ENCODE data around the gene MOXD1. TPM values are rescaled to one million over a fixed set of nuclear protein-coding genes. Genes with fewer than 3 reads are reported as not detected.

Gene MOXD1
- total RNA-seq, 4 donors from 2014 or later = 1.3 to 3.8 (median 1.5) TPM

DNA sequence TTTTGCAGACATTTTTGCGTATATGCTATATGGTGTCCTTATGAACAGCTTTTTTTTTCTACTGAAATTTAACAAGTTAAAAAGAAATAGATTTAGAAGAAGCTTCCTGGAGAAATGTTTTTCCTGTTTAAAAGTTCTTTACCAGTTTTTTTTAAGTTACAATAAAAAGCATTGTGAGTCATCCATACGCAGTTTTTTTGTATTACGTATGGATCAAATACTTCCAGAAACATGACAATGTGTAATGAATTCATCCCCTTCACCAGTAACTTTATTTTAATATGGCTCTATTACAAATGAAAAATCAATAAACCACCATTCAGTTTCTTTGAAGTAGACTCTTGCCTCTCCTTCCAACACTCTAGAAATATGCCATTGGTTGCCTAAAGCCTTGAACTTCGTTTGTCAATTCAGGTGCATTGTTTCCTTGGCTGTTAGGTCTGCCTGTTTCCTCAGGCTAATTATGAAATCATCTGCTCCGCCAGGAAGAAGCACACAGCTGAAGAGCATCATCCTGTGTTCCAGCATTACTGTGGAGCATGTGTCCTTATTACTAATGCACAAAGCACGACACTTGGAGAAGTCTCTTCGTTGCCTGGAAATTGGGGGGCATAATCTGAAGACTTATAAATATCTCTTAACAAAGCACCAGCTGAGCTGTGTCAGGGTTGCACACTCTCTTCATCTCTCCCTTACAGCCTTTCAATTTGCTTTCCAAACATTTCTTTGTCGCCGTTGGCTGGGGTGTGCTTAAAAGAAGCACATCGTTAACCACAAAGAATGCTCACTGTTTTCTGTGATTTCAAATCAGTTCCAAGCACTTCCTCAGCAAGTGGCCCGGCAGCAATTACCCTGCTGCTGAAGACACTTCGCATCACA, 9.6 kb downstream of the MOXD1 start:
- DNase-seq = peak; percentile 31 to 36
- Histone ChIP-seq H3K27ac (no peak overlapping the region), H3K36me3 (no peaks in the 10 kb centered on the region), H3K4me3 (replicated peaks in 1 of 3) (no peak overlapping the region), H3K4me1 (peaks cover 0 to 9% of the 10 kb centered on the region in 2 donors), H3K9me3 (no peaks in the 10 kb centered on the region), H3K27me3 (no peaks in the 10 kb centered on the region)
- TF ChIP-seq, protein P1, sequence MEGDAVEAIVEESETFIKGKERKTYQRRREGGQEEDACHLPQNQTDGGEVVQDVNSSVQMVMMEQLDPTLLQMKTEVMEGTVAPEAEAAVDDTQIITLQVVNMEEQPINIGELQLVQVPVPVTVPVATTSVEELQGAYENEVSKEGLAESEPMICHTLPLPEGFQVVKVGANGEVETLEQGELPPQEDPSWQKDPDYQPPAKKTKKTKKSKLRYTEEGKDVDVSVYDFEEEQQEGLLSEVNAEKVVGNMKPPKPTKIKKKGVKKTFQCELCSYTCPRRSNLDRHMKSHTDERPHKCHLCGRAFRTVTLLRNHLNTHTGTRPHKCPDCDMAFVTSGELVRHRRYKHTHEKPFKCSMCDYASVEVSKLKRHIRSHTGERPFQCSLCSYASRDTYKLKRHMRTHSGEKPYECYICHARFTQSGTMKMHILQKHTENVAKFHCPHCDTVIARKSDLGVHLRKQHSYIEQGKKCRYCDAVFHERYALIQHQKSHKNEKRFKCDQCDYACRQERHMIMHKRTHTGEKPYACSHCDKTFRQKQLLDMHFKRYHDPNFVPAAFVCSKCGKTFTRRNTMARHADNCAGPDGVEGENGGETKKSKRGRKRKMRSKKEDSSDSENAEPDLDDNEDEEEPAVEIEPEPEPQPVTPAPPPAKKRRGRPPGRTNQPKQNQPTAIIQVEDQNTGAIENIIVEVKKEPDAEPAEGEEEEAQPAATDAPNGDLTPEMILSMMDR (IDR thresholded peaks at IDR 0.05) = no peak
- TF ChIP-seq POLR2A (IDR thresholded peaks at IDR 0.05) = no peak
- WGBS, 2 donors = 40 to 43% methylated on average over 12 of the region's 12 CpGs
- intact Hi-C loops (cut with DNase I) = no loop called here

DNA sequence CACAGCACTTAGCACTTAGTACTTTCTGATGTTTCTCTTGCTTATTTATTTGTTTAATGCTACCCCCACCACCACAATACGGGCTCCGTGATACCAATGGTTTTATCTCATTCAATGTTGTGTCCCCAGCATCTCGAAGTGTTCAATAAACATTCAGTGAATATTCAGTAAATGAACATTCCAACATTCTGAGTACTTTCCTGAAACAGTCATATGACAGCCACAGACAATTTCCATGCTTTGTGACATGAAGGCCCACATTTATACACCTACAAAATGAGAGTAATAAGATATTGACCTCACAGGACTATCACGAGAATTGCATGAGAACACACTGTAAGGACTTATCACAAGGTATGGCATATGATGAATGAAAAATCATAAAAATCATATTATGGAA, 10.8 kb downstream of the MOXD1 start:
- no peak for DNase-seq
- intact Hi-C loops (cut with DNase I) = no loop called here
- H3K4me3 ChIP-seq (replicated peaks in 1 of 3) = no peak overlapping the region
- no peaks in the 10 kb centered on the region for H3K36me3 ChIP-seq
- no peaks in the 10 kb centered on the region for H3K9me3 ChIP-seq
- TF ChIP-seq POLR2A (IDR thresholded peaks at IDR 0.05) = no peak
- TF ChIP-seq, protein P1 (IDR thresholded peaks at IDR 0.05) = no peak
- H3K27me3 ChIP-seq = no peaks in the 10 kb centered on the region
- WGBS, 2 donors = 87 to 89% methylated on average over 4 of the region's 4 CpGs
- H3K4me1 ChIP-seq = peaks cover 0 to 9% of the 10 kb centered on the region in 2 donors
- no peak overlapping the region for H3K27ac ChIP-seq

DNA sequence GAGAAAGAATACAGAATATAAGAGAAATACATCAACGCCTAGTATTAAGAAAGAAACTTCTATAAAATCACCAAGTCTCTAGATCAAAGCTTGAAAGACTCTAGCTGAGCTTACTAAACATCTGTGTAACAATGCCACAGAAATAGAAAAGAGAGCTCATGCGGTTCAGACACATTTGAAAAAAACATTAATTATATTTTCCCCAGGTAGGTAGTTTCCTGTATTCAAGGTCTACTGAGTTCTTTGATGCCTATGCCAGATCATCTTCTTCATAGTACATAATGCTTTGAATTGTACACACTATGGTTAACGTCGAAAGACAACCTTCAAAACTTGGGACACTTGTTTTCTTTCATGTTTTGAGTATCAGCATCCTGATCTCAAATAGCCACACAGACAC, 11.3 kb downstream of the MOXD1 start:
- intact Hi-C loops (cut with DNase I) = no loop called here
- no peak for DNase-seq
- 85 to 89% methylated on average over 4 of the region's 4 CpGs for WGBS, 2 donors
- H3K4me1 ChIP-seq = peaks cover 0 to 9% of the 10 kb centered on the region in 2 donors
- H3K27ac ChIP-seq = no peak overlapping the region
- no peaks in the 10 kb centered on the region for H3K36me3 ChIP-seq
- no peak overlapping the region for H3K4me3 ChIP-seq (replicated peaks in 1 of 3)
- TF ChIP-seq, protein P1 (IDR thresholded peaks at IDR 0.05) = no peak
- no peak for TF ChIP-seq POLR2A (IDR thresholded peaks at IDR 0.05)
- no peaks in the 10 kb centered on the region for H3K27me3 ChIP-seq
- H3K9me3 ChIP-seq = no peaks in the 10 kb centered on the region

DNA sequence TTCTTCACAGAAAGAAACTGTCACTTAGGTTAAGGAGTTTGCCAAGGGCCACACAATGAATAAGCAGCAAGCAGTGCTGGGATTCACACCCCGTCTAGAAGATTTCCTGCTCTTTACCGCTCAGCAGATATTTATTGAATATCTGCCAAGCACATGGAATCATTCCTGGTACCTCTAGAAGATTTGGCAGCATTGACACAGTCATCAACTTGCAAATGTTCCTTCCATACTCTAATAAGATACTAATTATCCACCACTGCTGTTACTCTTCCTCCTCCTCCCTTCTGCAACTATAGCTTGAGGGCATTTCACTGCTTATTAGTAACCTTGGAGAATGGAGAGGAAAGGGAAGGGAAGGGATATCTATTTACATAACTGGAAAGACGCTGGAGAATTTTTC, 13.0 kb downstream of the MOXD1 start:
- TF ChIP-seq, protein P1 (IDR thresholded peaks at IDR 0.05) = no peak
- no peak for TF ChIP-seq POLR2A (IDR thresholded peaks at IDR 0.05)
- no peak for DNase-seq
- 52 to 62% methylated on average over 3 of the region's 3 CpGs for WGBS, 2 donors
- Histone ChIP-seq H3K4me1 (peaks cover 0 to 9% of the 10 kb centered on the region in 2 donors), H3K9me3 (no peaks in the 10 kb centered on the region), H3K4me3 (replicated peaks in 1 of 3) (no peak overlapping the region), H3K27ac (no peak overlapping the region), H3K36me3 (no peaks in the 10 kb centered on the region), H3K27me3 (no peaks in the 10 kb centered on the region)
- intact Hi-C loops (cut with DNase I) = no loop called here

DNA sequence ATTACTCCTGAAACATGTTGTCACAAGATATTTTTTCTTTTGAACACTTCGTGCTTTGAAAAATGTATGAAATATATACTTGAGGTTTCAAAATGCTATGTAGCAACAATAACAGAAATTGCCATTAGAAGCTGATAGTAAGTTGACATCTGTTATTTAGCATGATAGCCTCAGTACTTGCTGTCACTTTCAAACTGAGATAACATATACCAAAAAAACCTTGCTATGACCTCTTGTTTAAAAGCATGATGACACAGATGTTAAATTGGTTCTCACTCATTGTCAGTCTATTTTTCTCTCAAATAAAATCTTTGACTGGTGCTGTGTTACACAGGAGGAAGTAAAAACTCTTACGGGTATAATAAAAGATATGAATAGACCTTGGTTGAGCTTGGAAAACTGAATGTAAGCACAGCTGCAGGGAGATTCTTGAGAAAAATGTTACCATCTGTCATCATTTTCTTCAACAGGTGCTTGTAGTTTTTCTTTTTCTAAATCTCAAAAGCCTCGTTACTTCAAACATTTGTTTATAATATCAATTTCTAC, 18.6 kb downstream of the MOXD1 start:
- WGBS, 2 donors = 84 to 86% methylated on average over 3 of the region's 3 CpGs
- no peak for DNase-seq
- no peaks in the 10 kb centered on the region for H3K9me3 ChIP-seq

More for the DNA sequence above, 18.6 kb downstream of the MOXD1 start:
- Histone ChIP-seq H3K4me3 (replicated peaks in 1 of 3) (no peak overlapping the region), H3K36me3 (no peaks in the 10 kb centered on the region), H3K4me1 (no peaks in the 10 kb centered on the region), H3K27ac (no peak overlapping the region), H3K27me3 (no peaks in the 10 kb centered on the region)
- TF ChIP-seq, protein P1 (IDR thresholded peaks at IDR 0.05) = no peak
- TF ChIP-seq POLR2A (IDR thresholded peaks at IDR 0.05) = no peak
- intact Hi-C loops (cut with DNase I) = no loop called here

All from thyroid gland (tissue), 4 donors.